Measurements from ENCODE around the gene SMIM21.

GRCh38 chr18:75377258-75377657 lies 50.2 kb downstream of the SMIM21 start:
- TF ChIP-seq, protein P1, sequence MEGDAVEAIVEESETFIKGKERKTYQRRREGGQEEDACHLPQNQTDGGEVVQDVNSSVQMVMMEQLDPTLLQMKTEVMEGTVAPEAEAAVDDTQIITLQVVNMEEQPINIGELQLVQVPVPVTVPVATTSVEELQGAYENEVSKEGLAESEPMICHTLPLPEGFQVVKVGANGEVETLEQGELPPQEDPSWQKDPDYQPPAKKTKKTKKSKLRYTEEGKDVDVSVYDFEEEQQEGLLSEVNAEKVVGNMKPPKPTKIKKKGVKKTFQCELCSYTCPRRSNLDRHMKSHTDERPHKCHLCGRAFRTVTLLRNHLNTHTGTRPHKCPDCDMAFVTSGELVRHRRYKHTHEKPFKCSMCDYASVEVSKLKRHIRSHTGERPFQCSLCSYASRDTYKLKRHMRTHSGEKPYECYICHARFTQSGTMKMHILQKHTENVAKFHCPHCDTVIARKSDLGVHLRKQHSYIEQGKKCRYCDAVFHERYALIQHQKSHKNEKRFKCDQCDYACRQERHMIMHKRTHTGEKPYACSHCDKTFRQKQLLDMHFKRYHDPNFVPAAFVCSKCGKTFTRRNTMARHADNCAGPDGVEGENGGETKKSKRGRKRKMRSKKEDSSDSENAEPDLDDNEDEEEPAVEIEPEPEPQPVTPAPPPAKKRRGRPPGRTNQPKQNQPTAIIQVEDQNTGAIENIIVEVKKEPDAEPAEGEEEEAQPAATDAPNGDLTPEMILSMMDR (conservative IDR thresholded peaks at IDR 0.05), result no peak
- no peak for TF ChIP-seq ZFX (IDR thresholded peaks at IDR 0.05)

All from C4-2B (cell line).